Tibial artery (tissue), 4 donors: ENCODE measurements around the gene IGFBP2.
A peak's percentile ranks its signal among the peaks of the same experiment; 100 is the strongest.

Experiments
- DNase-seq, 2 donors: peaks; one replicate each; pipeline ENCODE4 v3.0.0-alpha.2; 2019
- H3K27ac ChIP-seq, 2 donors: fragments of 200-600 bp; sonication (generic) in 1 of 2; 1 replicate in 1 of 2; 2 replicates in 1 of 2; pipeline ENCODE4 v1.5.1; 2018 to 2019; ENCODE audit warnings: mild to moderate bottlenecking in 1 of 2
- H3K27me3 ChIP-seq, 2 donors: fragments of 200-600 bp; sonication (generic) in 1 of 2; one replicate each; pipeline versions ENCODE4 v1.5.1 to v1.6.0; 2016 to 2019
- H3K36me3 ChIP-seq, 3 donors: fragments of 200-600 bp; sonication (generic) in 2 of 3; one replicate each; pipeline ENCODE4 v1.5.1; 2016 to 2019; ENCODE audit warnings: mild to moderate bottlenecking in 2 of 3
- H3K4me1 ChIP-seq, 4 donors: fragments of 200-600 bp; sonication (generic) in 2 of 4; 1 replicate in 3 of 4; 2 replicates in 1 of 4; pipeline ENCODE4 v1.5.1; 2016 to 2019
- H3K4me3 ChIP-seq, 2 donors: fragments of 200-600 bp; sonication (generic) in 1 of 2; 1 replicate in 1 of 2; 2 replicates in 1 of 2; pipeline ENCODE4 v1.5.1; 2018 to 2019; ENCODE audit warnings: mild to moderate bottlenecking in 2 of 2
- H3K9me3 ChIP-seq, 3 donors: fragments of 200-600 bp; sonication (generic) in 1 of 3; one replicate each; pipeline ENCODE4 v1.5.1; 2016 to 2019
- intact Hi-C: fragments of 100-400 bp; cut with DNase I; formaldehyde crosslinking; loops from one replicate; pipeline ENCODE4 v1.15.0; 2023; ENCODE audit warnings: low total_unique reads
- TF ChIP-seq, protein P1 (sequence below), 2 experiments: fragments of 200-600 bp in 1 of 2; fragments of 450-650 bp in 1 of 2; IDR thresholded peaks; one replicate each; pipeline ENCODE4 v1.5.1; 2017 to 2019; ENCODE audit warnings: antibody characterized with exemption in 2 of 2, mild to moderate bottlenecking in 1 of 2, moderate library complexity in 1 of 2

IGFBP2 gene

DNA sequence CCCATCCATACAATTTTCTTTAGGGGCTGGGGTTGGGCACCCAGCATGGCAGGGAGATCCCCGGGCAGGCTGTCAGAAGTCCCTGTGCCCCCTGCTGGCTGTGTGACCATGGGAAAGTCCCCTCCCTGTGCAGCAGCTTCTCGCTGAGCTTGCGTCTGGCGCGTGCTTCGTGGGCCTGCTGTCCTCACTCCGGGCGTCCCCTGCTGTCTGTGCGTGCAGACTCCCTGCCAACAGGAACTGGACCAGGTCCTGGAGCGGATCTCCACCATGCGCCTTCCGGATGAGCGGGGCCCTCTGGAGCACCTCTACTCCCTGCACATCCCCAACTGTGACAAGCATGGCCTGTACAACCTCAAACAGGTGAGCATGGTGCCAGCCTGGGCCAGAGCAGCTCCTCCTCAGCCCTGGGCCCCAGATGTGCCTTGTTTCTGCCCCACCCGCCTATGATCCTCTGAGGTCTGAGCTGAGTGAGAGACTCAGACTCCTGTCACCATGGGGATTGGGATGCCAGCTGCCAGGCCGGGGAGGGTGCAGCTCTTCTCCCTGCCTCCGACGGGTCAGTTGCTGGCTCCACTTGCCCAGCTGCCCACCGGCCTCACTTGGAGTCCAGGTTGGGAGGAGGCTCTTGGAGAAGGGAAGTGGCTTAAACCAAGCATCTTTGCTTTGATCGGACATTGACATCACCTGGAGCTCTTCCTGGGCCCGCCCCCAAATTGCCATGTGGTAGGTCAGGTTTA is 28.6 kb downstream of the IGFBP2 start:
- TF ChIP-seq, protein P1, sequence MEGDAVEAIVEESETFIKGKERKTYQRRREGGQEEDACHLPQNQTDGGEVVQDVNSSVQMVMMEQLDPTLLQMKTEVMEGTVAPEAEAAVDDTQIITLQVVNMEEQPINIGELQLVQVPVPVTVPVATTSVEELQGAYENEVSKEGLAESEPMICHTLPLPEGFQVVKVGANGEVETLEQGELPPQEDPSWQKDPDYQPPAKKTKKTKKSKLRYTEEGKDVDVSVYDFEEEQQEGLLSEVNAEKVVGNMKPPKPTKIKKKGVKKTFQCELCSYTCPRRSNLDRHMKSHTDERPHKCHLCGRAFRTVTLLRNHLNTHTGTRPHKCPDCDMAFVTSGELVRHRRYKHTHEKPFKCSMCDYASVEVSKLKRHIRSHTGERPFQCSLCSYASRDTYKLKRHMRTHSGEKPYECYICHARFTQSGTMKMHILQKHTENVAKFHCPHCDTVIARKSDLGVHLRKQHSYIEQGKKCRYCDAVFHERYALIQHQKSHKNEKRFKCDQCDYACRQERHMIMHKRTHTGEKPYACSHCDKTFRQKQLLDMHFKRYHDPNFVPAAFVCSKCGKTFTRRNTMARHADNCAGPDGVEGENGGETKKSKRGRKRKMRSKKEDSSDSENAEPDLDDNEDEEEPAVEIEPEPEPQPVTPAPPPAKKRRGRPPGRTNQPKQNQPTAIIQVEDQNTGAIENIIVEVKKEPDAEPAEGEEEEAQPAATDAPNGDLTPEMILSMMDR (IDR thresholded peaks at IDR 0.05): peak; percentile 26 to 31
- H3K9me3 ChIP-seq: no peaks in the 10 kb centered on the region
- no peak overlapping the region for H3K27ac ChIP-seq
- peaks cover 8 to 42% (median 35%) of the 10 kb centered on the region in 3 donors for H3K36me3 ChIP-seq
- intact Hi-C loops: no loop called here
- DNase-seq: no peak
- no peak overlapping the region for H3K4me3 ChIP-seq
- peaks cover 0 to 42% (median 29%) of the 10 kb centered on the region in 4 donors for H3K4me1 ChIP-seq
- H3K27me3 ChIP-seq: no peaks in the 10 kb centered on the region

DNA sequence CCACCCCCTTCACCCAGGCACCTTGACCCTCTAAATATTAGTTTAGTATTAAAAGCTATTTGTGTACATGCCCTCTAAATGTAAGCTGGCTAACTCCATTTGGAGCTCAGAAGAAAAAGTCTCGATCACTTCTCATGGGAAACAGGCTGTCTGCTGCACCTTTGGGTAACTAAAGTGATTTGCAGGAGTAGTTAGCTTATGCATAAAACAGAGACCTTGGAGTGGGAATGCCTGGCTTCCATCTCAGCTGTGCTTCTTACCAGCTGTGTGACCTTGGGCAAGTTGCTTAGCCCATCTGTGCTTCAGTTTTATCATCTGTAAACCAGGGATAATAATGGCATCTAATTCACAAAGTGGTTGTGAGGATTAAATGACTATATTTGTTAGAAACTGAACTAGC is 29.9 kb downstream of the IGFBP2 start:
- intact Hi-C loops: no loop called here
- Histone ChIP-seq H3K27me3 (no peaks in the 10 kb centered on the region), H3K36me3 (peaks cover 8 to 40% (median 35%) of the 10 kb centered on the region in 3 donors), H3K27ac (no peak overlapping the region), H3K4me3 (no peak overlapping the region), H3K9me3 (no peaks in the 10 kb centered on the region), H3K4me1 (peaks cover 0 to 31% (median 22%) of the 10 kb centered on the region in 4 donors)
- TF ChIP-seq, protein P1 (IDR thresholded peaks at IDR 0.05): no peak
- DNase-seq: no peak

DNA sequence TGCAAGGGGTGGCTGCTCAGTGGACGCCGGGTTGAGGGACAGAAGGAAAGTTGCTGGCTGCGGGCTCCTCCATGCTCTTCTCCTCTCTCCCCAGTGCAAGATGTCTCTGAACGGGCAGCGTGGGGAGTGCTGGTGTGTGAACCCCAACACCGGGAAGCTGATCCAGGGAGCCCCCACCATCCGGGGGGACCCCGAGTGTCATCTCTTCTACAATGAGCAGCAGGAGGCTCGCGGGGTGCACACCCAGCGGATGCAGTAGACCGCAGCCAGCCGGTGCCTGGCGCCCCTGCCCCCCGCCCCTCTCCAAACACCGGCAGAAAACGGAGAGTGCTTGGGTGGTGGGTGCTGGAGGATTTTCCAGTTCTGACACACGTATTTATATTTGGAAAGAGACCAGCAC is 30.6 kb downstream of the IGFBP2 start:
- no peaks in the 10 kb centered on the region for H3K27me3 ChIP-seq
- TF ChIP-seq, protein P1 (IDR thresholded peaks at IDR 0.05): no peak
- peaks cover 8 to 40% (median 35%) of the 10 kb centered on the region in 3 donors for H3K36me3 ChIP-seq
- no peak for DNase-seq
- intact Hi-C loops: loop anchor here (2.0 kb wide), 1 partner anchor 143 kb away; no protein-coding TSS in a partner anchor
- no peak overlapping the region for H3K27ac ChIP-seq
- H3K9me3 ChIP-seq: no peaks in the 10 kb centered on the region
- no peak overlapping the region for H3K4me3 ChIP-seq
- H3K4me1 ChIP-seq: peaks cover 0 to 27% (median 18%) of the 10 kb centered on the region in 4 donors

DNA sequence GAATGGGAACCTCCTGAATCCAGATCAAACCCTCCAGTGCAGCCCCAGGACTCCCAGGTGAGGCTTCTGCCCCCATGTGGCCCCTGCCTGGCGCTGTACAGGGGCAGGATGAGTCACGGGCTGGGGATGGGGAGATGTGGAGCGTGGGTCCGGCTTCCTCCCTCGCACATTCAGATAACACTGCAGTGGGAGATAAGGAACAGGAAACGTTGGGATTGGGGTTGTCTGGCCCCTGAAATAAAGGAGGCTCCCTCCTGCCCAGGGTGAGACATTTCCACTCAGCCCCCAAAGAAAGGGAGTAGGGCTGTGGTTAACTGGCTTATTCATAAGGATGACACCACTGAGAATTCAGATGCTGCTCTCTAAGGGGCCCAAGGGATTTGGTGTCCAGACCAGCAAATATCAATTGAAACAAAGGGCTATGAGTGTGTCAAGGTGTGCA is 31.4 kb downstream of the IGFBP2 start:
- TF ChIP-seq, protein P1 (IDR thresholded peaks at IDR 0.05): no peak
- intact Hi-C loops: loop anchor here (2.0 kb wide), 1 partner anchor 144 kb away; no protein-coding TSS in a partner anchor
- Histone ChIP-seq H3K27ac (peak overlapping the region; percentile 9 to 43), H3K4me3 (no peak overlapping the region), H3K4me1 (peaks cover 0 to 27% (median 16%) of the 10 kb centered on the region in 4 donors), H3K27me3 (no peaks in the 10 kb centered on the region), H3K36me3 (peaks cover 8 to 40% (median 35%) of the 10 kb centered on the region in 3 donors), H3K9me3 (no peaks in the 10 kb centered on the region)
- no peak for DNase-seq

DNA sequence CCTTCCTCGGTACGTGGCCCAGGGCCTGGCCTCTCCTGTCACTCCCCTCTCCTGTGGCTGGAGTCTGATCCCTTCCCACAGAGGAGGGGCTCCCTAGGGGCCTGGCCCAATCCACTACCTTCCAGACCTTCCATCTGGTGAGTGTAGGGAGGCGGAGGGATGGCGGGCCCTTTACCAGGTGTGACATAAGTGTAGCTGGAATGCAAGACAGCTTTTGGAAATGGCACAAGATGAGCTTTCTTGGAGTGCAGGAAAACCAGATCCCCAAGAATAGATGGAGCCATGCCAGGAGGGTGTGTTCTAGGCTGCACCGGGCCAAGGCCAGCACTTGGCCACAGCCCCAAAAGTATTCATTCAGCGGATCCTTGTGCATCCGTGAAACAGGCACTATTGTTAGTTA is 32.0 kb downstream of the IGFBP2 start:
- Histone ChIP-seq H3K9me3 (no peaks in the 10 kb centered on the region), H3K4me1 (peaks cover 0 to 27% (median 16%) of the 10 kb centered on the region in 4 donors), H3K27ac (peak overlapping the region; percentile 9 to 43), H3K4me3 (no peak overlapping the region), H3K27me3 (no peaks in the 10 kb centered on the region), H3K36me3 (peaks cover 8 to 38% (median 35%) of the 10 kb centered on the region in 3 donors)
- DNase-seq: no peak
- TF ChIP-seq, protein P1 (IDR thresholded peaks at IDR 0.05): no peak
- intact Hi-C loops: loop anchor here (2.0 kb wide), 1 partner anchor 144 kb away; no protein-coding TSS in a partner anchor
